HL-60 (cell line): Measurements from ENCODE around the gene MAP1B.

Source experiments
- DNase-seq, 2 experiments: peaks; one replicate each; pipeline ENCODE4 v3.0.0-alpha.2; 2010 to 2020; ENCODE audit warnings: low read depth in 1 of 2, low spot score in 1 of 2
- H3K27ac ChIP-seq: fragments of 250-450 bp; sonication (Bioruptor Pico); replicated peaks from 2 replicates; pipeline ENCODE4 v1.5.1; 2020; ENCODE audit warnings: mild to moderate bottlenecking, moderate library complexity
- H3K27me3 ChIP-seq: fragments of 250-450 bp; sonication (Bioruptor Pico); 2 replicates; pipeline ENCODE4 v1.5.1; 2021; ENCODE audit warnings: mild to moderate bottlenecking, moderate library complexity; ENCODE audit not compliant: insufficient read depth, poor library complexity, severe bottlenecking
- H3K4me3 ChIP-seq: replicated peaks from 2 replicates; pipeline ENCODE4 v1.5.1; 2011; ENCODE audit warnings: mild to moderate bottlenecking, control low read depth, low read length; ENCODE audit not compliant: insufficient read depth
- GABPA ChIP-seq: IDR thresholded peaks from 2 replicates; pipeline ENCODE4 v1.6.1; 2012; ENCODE audit warnings: low read depth
- POLR2AphosphoS5 ChIP-seq: IDR thresholded peaks from 2 replicates; pipeline ENCODE4 v1.6.1; 2012; ENCODE audit warnings: low read depth
- SPI1 ChIP-seq: IDR thresholded peaks from 2 replicates; pipeline ENCODE4 v1.6.1; 2012; ENCODE audit warnings: low read depth, mild to moderate bottlenecking, borderline replicate concordance
- TF ChIP-seq, protein P1 (sequence below): IDR thresholded peaks from 2 replicates; pipeline ENCODE4 v1.6.1; 2012; ENCODE audit warnings: low read depth; ENCODE audit not compliant: insufficient replicate concordance
- TF ChIP-seq, protein P2 (sequence below): IDR thresholded peaks from one replicate; pipeline ENCODE4 v1.5.1; 2011; ENCODE audit warnings: low read length, control low read depth, inconsistent platforms; ENCODE audit not compliant: insufficient read depth

The MAP1B gene

DNA sequence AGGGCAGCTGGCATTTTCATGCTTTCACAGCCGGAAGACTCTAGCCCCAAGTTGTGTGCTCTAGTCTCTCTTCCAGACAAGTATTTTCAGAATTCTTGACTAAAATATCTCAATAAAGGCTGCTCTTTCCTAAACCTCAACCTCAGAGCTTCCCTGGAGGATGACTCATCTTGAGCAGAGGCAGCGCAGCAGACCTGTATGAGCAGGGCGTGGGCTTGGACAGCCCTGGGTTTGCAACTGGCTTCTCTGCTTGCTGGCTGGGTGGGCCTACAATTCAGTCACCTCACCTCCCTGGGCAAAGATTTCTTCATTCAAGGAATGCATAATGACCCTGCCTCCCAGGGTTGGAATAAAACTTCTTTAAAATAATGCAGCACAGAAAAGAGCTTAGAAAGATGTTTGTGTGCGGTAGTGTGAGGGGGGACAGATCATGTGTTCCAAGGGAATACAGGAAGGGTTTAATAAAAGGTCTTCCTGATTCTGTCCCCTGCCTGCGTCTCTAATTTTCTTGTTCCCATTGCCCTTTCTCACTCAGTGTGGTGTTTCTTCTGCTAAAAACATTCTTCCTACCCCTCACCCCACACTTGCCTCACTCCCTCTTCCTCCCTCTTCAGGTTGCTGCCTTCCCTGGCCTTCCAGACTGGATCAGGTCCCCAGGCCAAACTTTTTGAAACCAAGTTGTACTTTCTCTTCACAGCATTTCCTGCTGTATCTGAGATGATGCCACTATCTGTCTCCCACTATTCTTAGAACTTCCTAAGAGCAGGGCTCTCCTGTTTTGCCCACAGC, 39.4 kb upstream of the MAP1B start:
- TF ChIP-seq SPI1 (no peak), POLR2AphosphoS5 (no peak), GABPA (no peak)
- TF ChIP-seq, protein P1, sequence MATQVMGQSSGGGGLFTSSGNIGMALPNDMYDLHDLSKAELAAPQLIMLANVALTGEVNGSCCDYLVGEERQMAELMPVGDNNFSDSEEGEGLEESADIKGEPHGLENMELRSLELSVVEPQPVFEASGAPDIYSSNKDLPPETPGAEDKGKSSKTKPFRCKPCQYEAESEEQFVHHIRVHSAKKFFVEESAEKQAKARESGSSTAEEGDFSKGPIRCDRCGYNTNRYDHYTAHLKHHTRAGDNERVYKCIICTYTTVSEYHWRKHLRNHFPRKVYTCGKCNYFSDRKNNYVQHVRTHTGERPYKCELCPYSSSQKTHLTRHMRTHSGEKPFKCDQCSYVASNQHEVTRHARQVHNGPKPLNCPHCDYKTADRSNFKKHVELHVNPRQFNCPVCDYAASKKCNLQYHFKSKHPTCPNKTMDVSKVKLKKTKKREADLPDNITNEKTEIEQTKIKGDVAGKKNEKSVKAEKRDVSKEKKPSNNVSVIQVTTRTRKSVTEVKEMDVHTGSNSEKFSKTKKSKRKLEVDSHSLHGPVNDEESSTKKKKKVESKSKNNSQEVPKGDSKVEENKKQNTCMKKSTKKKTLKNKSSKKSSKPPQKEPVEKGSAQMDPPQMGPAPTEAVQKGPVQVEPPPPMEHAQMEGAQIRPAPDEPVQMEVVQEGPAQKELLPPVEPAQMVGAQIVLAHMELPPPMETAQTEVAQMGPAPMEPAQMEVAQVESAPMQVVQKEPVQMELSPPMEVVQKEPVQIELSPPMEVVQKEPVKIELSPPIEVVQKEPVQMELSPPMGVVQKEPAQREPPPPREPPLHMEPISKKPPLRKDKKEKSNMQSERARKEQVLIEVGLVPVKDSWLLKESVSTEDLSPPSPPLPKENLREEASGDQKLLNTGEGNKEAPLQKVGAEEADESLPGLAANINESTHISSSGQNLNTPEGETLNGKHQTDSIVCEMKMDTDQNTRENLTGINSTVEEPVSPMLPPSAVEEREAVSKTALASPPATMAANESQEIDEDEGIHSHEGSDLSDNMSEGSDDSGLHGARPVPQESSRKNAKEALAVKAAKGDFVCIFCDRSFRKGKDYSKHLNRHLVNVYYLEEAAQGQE: no peak
- TF ChIP-seq, protein P2, sequence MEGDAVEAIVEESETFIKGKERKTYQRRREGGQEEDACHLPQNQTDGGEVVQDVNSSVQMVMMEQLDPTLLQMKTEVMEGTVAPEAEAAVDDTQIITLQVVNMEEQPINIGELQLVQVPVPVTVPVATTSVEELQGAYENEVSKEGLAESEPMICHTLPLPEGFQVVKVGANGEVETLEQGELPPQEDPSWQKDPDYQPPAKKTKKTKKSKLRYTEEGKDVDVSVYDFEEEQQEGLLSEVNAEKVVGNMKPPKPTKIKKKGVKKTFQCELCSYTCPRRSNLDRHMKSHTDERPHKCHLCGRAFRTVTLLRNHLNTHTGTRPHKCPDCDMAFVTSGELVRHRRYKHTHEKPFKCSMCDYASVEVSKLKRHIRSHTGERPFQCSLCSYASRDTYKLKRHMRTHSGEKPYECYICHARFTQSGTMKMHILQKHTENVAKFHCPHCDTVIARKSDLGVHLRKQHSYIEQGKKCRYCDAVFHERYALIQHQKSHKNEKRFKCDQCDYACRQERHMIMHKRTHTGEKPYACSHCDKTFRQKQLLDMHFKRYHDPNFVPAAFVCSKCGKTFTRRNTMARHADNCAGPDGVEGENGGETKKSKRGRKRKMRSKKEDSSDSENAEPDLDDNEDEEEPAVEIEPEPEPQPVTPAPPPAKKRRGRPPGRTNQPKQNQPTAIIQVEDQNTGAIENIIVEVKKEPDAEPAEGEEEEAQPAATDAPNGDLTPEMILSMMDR: no peak
- no peak overlapping the region for H3K4me3 ChIP-seq
- no peak overlapping the region for H3K27ac ChIP-seq
- DNase-seq: no peak
- H3K27me3 ChIP-seq: no peaks in the 10 kb centered on the region

DNA sequence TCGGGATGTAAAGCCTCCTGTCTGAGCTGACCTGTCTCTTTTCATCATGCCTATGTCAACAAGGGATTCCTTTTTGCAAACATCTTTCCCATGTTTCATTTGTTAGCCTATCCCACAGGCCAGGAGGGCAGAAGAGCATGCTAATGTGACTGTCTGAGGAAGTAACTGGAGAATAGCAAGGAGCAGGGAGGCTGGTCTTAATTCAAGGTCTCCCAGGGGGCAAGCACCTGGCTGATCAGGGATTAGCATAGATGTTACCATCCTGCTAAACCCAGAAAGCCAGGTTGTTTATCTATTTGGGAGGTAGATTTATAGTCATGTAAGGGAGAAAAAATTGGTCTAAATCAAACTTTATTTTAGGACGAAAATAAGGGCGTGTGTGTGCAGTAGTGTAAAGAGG, 36.7 kb upstream of the MAP1B start:
- H3K27ac ChIP-seq: no peak overlapping the region
- no peak for DNase-seq
- no peak for TF ChIP-seq POLR2AphosphoS5
- TF ChIP-seq SPI1: no peak
- no peak for TF ChIP-seq GABPA
- TF ChIP-seq, protein P1: no peak
- TF ChIP-seq, protein P2: no peak
- no peaks in the 10 kb centered on the region for H3K27me3 ChIP-seq
- no peak overlapping the region for H3K4me3 ChIP-seq

DNA sequence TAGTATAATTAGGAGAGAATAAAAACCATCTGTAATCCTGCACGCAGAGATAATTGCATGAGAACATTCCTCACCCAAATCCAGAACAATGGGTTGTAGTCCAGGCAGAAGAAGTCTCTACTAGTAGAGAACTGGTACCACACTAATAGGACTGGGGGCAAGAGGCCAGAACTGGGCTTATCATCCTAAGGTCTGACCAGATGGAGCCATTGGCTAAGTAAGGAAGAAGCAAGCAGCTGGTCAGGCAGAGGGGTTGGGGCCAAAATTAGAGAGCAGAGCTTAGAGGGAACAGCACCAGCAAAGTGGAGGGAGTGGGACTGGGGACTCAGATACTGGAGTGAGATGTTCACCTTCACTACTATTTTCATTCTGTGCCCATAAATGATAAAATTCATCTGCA, 35.4 kb upstream of the MAP1B start:
- Histone ChIP-seq H3K27me3 (no peaks in the 10 kb centered on the region), H3K27ac (no peak overlapping the region), H3K4me3 (no peak overlapping the region)
- DNase-seq: no peak
- TF ChIP-seq GABPA: no peak

DNA sequence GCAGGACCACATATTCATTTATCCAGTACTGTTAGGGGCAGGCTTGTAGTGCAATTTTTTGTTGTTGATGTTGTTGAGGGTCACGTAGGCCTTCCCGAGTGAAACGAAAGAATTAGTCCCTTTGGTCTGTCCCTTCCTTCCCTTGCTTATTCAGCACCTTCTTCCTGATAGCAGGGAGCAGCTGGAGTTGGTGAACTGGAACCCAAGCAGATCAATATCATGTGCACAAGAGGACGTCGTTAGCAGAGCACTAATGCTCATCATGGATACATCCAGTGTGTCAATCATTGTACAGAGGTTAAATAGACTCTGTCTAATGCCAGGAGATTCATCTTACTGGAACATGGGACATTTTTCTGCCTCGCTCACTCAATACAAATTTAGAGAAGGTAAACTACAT, 33.0 kb upstream of the MAP1B start:
- no peak for DNase-seq
- Histone ChIP-seq H3K27me3 (no peaks in the 10 kb centered on the region), H3K4me3 (no peak overlapping the region), H3K27ac (no peak overlapping the region)
- TF ChIP-seq, protein P1: no peak
- TF ChIP-seq, protein P2: no peak
- TF ChIP-seq POLR2AphosphoS5: no peak
- no peak for TF ChIP-seq GABPA
- TF ChIP-seq SPI1: no peak
